GM10847 (cell line): ENCODE data around the gene ALDH18A1.

Source experiments
- POLR2A ChIP-seq: IDR thresholded peaks from 2 replicates; pipeline ENCODE4 v1.6.1; 2011; ENCODE audit not compliant: insufficient read length; ENCODE audit errors: extremely low read depth

Gene ALDH18A1

GRCh38 chr10:95657250-95657649 lies 739 bp upstream of the ALDH18A1 start:
- no peak for TF ChIP-seq POLR2A

- TF ChIP-seq POLR2A = no peak
Observed at GRCh38 chr10:95655571-95656290, 780 bp downstream of the ALDH18A1 start.

- TF ChIP-seq POLR2A = no peak
Observed at GRCh38 chr10:95653895-95654294, 2.6 kb downstream of the ALDH18A1 start.

- no peak for TF ChIP-seq POLR2A
Observed at GRCh38 chr10:95651346-95652060, 5.0 kb downstream of the ALDH18A1 start.

GRCh38 chr10:95650232-95650631 lies 6.3 kb downstream of the ALDH18A1 start:
- no peak for TF ChIP-seq POLR2A

GRCh38 chr10:95648138-95648537 lies 8.4 kb downstream of the ALDH18A1 start:
- no peak for TF ChIP-seq POLR2A

- TF ChIP-seq POLR2A = no peak
Observed at GRCh38 chr10:95646160-95646559, 10.4 kb downstream of the ALDH18A1 start.

GRCh38 chr10:95644901-95645300 lies 11.6 kb downstream of the ALDH18A1 start:
- no peak for TF ChIP-seq POLR2A

GRCh38 chr10:95640891-95641315 lies 15.6 kb downstream of the ALDH18A1 start:
- no peak for TF ChIP-seq POLR2A

GRCh38 chr10:95637911-95638310 lies 18.6 kb downstream of the ALDH18A1 start:
- TF ChIP-seq POLR2A = no peak

GRCh38 chr10:95637140-95637539 lies 19.4 kb downstream of the ALDH18A1 start:
- no peak for TF ChIP-seq POLR2A

GRCh38 chr10:95635319-95635733 lies 21.2 kb downstream of the ALDH18A1 start:
- no peak for TF ChIP-seq POLR2A

GRCh38 chr10:95628786-95629185 lies 27.7 kb downstream of the ALDH18A1 start:
- TF ChIP-seq POLR2A = no peak

- TF ChIP-seq POLR2A = no peak
Observed at GRCh38 chr10:95626500-95626899, 30.0 kb downstream of the ALDH18A1 start.

GRCh38 chr10:95618101-95618500 lies 38.4 kb downstream of the ALDH18A1 start:
- no peak for TF ChIP-seq POLR2A

- TF ChIP-seq POLR2A = no peak
Observed at GRCh38 chr10:95616446-95616845, 40.1 kb downstream of the ALDH18A1 start.
